Liver (tissue), 9 donors: Measurements from ENCODE around the gene COX7C. TPM values are rescaled to one million over a fixed set of nuclear protein-coding genes. Genes with fewer than 3 reads are reported as not detected.
"Not testable (repeated sequence)": the region's sequence is repeated elsewhere in the genome, so short reads cannot be mapped to it uniquely, and the experiment has no call there.

ENCODE experiments used
- DNase-seq: peaks from one replicate; pipeline ENCODE4 v3.0.0-alpha.2; 2017; ENCODE audit warnings: low spot score
- H3K27ac ChIP-seq, 2 donors: one replicate each; pipeline ENCODE4 v1.7.0; 2013; ENCODE audit warnings: inconsistent platforms in 2 of 2, low read length in 2 of 2, control low read depth in 1 of 2, low read depth in 1 of 2, mild to moderate bottlenecking in 1 of 2
- H3K27me3 ChIP-seq, 4 donors: one replicate each; pipeline versions ENCODE4 v1.6.1 to v1.7.0; 2013; ENCODE audit warnings: low read length in 3 of 4, inconsistent platforms in 1 of 4, mild to moderate bottlenecking in 1 of 4, moderate library complexity in 1 of 4; ENCODE audit not compliant: control insufficient read depth in 4 of 4, insufficient read depth in 4 of 4
- H3K36me3 ChIP-seq, 4 donors: one replicate each; pipeline versions ENCODE4 v1.6.1 to v1.7.0; 2013; ENCODE audit warnings: low read length in 3 of 4, mild to moderate bottlenecking in 3 of 4, low read depth in 1 of 4, moderate library complexity in 1 of 4; ENCODE audit not compliant: control insufficient read depth in 4 of 4, insufficient read depth in 3 of 4
- H3K4me1 ChIP-seq, 4 donors: one replicate each; pipeline versions ENCODE4 v1.6.1 to v1.7.0; 2013; ENCODE audit warnings: low read length in 3 of 4, mild to moderate bottlenecking in 3 of 4, moderate library complexity in 1 of 4; ENCODE audit not compliant: control insufficient read depth in 4 of 4, insufficient read depth in 4 of 4
- H3K4me3 ChIP-seq, 3 donors: one replicate each; pipeline versions ENCODE4 v1.6.1 to v1.7.0; 2013; ENCODE audit warnings: low read length in 3 of 3, control low read depth in 1 of 3, low read depth in 1 of 3, mild to moderate bottlenecking in 1 of 3
- H3K9ac ChIP-seq, 2 donors: one replicate each; pipeline ENCODE4 v1.7.0; 2013; ENCODE audit warnings: low read length in 2 of 2, mild to moderate bottlenecking in 2 of 2, moderate library complexity in 2 of 2, control low read depth in 1 of 2, low read depth in 1 of 2
- H3K9me3 ChIP-seq, 4 donors: one replicate each; pipeline versions ENCODE4 v1.6.1 to v1.7.0; 2013; ENCODE audit warnings: low read length in 3 of 4; ENCODE audit not compliant: control insufficient read depth in 4 of 4
- EGR1 ChIP-seq, 2 donors: IDR thresholded peaks; 2 replicates each; pipeline ENCODE4 v1.6.1; 2016 to 2018; ENCODE audit warnings: antibody characterized with exemption in 2 of 2, low read depth in 2 of 2
- FOXA1 ChIP-seq: IDR thresholded peaks from 2 replicates; pipeline ENCODE4 v1.6.1; 2016; ENCODE audit warnings: antibody characterized with exemption
- FOXA2 ChIP-seq: IDR thresholded peaks from 2 replicates; pipeline ENCODE4 v1.6.1; 2016; ENCODE audit warnings: antibody characterized with exemption
- GABPA ChIP-seq, 2 donors: IDR thresholded peaks in 1 of 2; conservative IDR thresholded peaks in 1 of 2; 2 replicates each; pipeline ENCODE4 v1.6.1; 2016; ENCODE audit warnings: antibody characterized with exemption in 2 of 2, mild to moderate bottlenecking in 1 of 2, moderate library complexity in 1 of 2
- HNF4A ChIP-seq, 2 donors: conservative IDR thresholded peaks; 2 replicates each; pipeline ENCODE4 v1.6.1; 2016; ENCODE audit warnings: antibody characterized with exemption in 2 of 2, mild to moderate bottlenecking in 2 of 2
- HNF4G ChIP-seq: IDR thresholded peaks from 2 replicates; pipeline ENCODE4 v1.6.1; 2016; ENCODE audit warnings: antibody characterized with exemption
- JUND ChIP-seq, 2 donors: IDR thresholded peaks; 2 replicates each; pipeline ENCODE4 v1.6.1; 2016; ENCODE audit warnings: antibody characterized with exemption in 2 of 2
- NR2F2 ChIP-seq: IDR thresholded peaks from 2 replicates; pipeline ENCODE4 v1.6.1; 2016; ENCODE audit warnings: antibody characterized with exemption
- RAD21 ChIP-seq, 2 donors: IDR thresholded peaks; 2 replicates each; pipeline ENCODE4 v1.6.1; 2016; ENCODE audit warnings: antibody characterized with exemption in 2 of 2, mild to moderate bottlenecking in 2 of 2
- RXRA ChIP-seq, 2 donors: IDR thresholded peaks; 2 replicates each; pipeline ENCODE4 v1.6.1; 2017 to 2018; ENCODE audit warnings: antibody characterized with exemption in 2 of 2, mild to moderate bottlenecking in 1 of 2
- SP1 ChIP-seq: IDR thresholded peaks from 2 replicates; pipeline ENCODE4 v1.6.1; 2018; ENCODE audit warnings: antibody characterized with exemption, mild to moderate bottlenecking
- TAF1 ChIP-seq: conservative IDR thresholded peaks from 2 replicates; pipeline ENCODE4 v1.6.1; 2016; ENCODE audit warnings: antibody characterized with exemption, mild to moderate bottlenecking
- YY1 ChIP-seq: IDR thresholded peaks from 2 replicates; pipeline ENCODE4 v1.6.1; 2016; ENCODE audit warnings: antibody characterized with exemption, mild to moderate bottlenecking
- WGBS: extraction: QIAGEN DNeasy Blood & Tissue Kit; methylation state at CpG from one replicate; pipeline ENCODE4 v1.1.7; 2013; 5-methylcytosine and 5-hydroxymethylcytosine counted together
- polyA plus RNA-seq, 2 donors: library from polyadenylated mRNA; stranded (reverse) in 1 of 2; unstranded in 1 of 2; fragments of 200-250 nt in 1 of 2; fragments of >200 nt in 1 of 2; fragmentation: Nextera tagmentation in 1 of 2; extraction: Ambion mirVana in 1 of 2; gene quantifications; one replicate each; pipeline versions ENCODE4 v1.2.1 to v1.2.3, GENCODE V29; 2013 to 2015
- total RNA-seq, 2 donors: library from RNA; depleted of rRNA; stranded (reverse); fragments of >200 nt; gene quantifications; one replicate each; pipeline ENCODE4 v1.2.3, GENCODE V29; 2014
- TF ChIP-seq, protein P1 (sequence below): IDR thresholded peaks from 2 replicates; pipeline ENCODE4 v1.6.1; 2016; ENCODE audit warnings: antibody characterized with exemption
- TF ChIP-seq, protein P2 (sequence below): fragments of 150-350 bp; IDR thresholded peaks from 2 replicates; pipeline ENCODE4 v1.5.1; 2017; ENCODE audit warnings: improper control_type of control experiment, low read depth, low read length; ENCODE audit not compliant: missing input control
- TF ChIP-seq, protein P3 (sequence below): IDR thresholded peaks from 2 replicates; pipeline ENCODE4 v1.6.1; 2016; ENCODE audit warnings: antibody characterized with exemption, mild to moderate bottlenecking
- TF ChIP-seq, protein P4 (sequence below): IDR thresholded peaks from 2 replicates; pipeline ENCODE4 v1.6.1; 2016; ENCODE audit warnings: antibody characterized with exemption
- TF ChIP-seq, protein P5 (sequence below): IDR thresholded peaks from 2 replicates; pipeline ENCODE4 v1.6.1; 2016; ENCODE audit warnings: antibody characterized with exemption
- donor health status: healthy.
- donor health status: healthy.
- donor health status: healthy.
- donor health status: healthy.
- donor health status: healthy.

The COX7C gene, protein sequence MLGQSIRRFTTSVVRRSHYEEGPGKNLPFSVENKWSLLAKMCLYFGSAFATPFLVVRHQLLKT
- total RNA-seq, result 100 to 1,000 TPM; 160 to 182 TPM
- 1,000 to 10,000 TPM in 1 of 2 donors, 100 to 1,000 TPM in 1; 531 to 1,060 TPM for polyA plus RNA-seq

DNA sequence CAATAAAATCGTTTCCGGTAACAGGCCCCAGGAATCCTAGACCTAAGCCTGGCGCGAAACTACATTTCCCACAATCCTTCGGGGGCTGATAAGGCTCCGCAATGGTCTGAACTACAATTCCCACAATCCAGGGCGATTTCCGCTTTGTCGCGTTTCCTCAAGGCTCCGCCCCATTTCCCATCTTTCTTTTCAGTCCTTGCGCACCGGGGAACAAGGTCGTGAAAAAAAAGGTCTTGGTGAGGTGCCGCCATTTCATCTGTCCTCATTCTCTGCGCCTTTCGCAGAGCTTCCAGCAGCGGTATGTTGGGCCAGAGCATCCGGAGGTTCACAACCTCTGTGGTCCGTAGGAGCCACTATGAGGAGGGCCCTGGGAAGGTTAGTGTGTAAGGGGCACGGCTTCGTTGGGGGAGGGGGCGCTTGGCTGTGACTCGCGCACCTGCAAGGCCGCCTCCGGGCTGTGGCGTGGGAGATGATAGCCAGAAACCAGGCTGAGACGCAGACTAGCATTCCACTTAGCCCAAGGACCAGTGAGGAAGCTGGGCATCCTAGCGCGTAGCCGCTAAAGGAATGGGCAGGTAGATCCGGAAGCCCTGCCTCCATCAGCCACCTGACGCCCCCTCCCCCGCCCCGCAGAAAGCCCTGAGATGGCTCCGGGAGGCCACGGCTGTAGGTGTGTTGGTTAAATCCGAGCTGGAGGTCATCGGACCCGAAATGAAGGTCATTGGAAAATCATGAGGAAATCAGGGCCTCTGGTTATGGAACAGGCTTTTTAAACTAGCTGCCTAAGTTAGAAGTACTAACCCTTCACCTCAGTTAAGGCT, at the start of gene COX7C:
Gene COX7C, plus strand, starts transcription at position 186 of the 821 bp plus-strand sequence. Its CDS starts 115 bp downstream, at position 301.
- Histone ChIP-seq H3K9me3 (no peaks in the 10 kb centered on the region), H3K4me3 (peak within 1 kb of the TSS; percentile 77 to 99 (median 82)), H3K27me3 (peaks cover 0 to 6% (median 0%) of the 10 kb centered on the region in 4 donors), H3K27ac (peak within 1 kb of the TSS; percentile 89 to 96), H3K4me1 (no peaks in the 10 kb centered on the region), H3K36me3 (peaks cover 3 to 29% (median 15%) of the 10 kb centered on the region in 4 donors), H3K9ac (peak within 1 kb of the TSS; percentile 63 to 96)
- under 1% methylated on average over 41 of the region's 41 CpGs for WGBS
- TF ChIP-seq, protein P1, sequence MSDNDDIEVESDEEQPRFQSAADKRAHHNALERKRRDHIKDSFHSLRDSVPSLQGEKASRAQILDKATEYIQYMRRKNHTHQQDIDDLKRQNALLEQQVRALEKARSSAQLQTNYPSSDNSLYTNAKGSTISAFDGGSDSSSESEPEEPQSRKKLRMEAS, result peak; percentile 47
- TF ChIP-seq TAF1 (peak; percentile 85), JUND (IDR thresholded peaks at IDR 0.05) (no peak), GABPA (IDR thresholded peaks at IDR 0.05 in 1 of 2, conservative IDR thresholded peaks at IDR 0.05 in 1 of 2) (peak; percentile 74 to 94), RAD21 (IDR thresholded peaks at IDR 0.05) (peak in 1 of 2 donors; percentile 21), HNF4G (no peak), FOXA1 (no peak), FOXA2 (peak; percentile 25), SP1 (peak; percentile 60), NR2F2 (peak; percentile 19), YY1 (peak; percentile 97), RXRA (IDR thresholded peaks at IDR 0.05) (peak; percentile 12 to 33), EGR1 (IDR thresholded peaks at IDR 0.05; ENCODE audit: low read depth in 2 of 2) (no peak), HNF4A (conservative IDR thresholded peaks at IDR 0.05) (no peak)
- TF ChIP-seq, protein P2, sequence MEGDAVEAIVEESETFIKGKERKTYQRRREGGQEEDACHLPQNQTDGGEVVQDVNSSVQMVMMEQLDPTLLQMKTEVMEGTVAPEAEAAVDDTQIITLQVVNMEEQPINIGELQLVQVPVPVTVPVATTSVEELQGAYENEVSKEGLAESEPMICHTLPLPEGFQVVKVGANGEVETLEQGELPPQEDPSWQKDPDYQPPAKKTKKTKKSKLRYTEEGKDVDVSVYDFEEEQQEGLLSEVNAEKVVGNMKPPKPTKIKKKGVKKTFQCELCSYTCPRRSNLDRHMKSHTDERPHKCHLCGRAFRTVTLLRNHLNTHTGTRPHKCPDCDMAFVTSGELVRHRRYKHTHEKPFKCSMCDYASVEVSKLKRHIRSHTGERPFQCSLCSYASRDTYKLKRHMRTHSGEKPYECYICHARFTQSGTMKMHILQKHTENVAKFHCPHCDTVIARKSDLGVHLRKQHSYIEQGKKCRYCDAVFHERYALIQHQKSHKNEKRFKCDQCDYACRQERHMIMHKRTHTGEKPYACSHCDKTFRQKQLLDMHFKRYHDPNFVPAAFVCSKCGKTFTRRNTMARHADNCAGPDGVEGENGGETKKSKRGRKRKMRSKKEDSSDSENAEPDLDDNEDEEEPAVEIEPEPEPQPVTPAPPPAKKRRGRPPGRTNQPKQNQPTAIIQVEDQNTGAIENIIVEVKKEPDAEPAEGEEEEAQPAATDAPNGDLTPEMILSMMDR, result no peak
- TF ChIP-seq, protein P3, sequence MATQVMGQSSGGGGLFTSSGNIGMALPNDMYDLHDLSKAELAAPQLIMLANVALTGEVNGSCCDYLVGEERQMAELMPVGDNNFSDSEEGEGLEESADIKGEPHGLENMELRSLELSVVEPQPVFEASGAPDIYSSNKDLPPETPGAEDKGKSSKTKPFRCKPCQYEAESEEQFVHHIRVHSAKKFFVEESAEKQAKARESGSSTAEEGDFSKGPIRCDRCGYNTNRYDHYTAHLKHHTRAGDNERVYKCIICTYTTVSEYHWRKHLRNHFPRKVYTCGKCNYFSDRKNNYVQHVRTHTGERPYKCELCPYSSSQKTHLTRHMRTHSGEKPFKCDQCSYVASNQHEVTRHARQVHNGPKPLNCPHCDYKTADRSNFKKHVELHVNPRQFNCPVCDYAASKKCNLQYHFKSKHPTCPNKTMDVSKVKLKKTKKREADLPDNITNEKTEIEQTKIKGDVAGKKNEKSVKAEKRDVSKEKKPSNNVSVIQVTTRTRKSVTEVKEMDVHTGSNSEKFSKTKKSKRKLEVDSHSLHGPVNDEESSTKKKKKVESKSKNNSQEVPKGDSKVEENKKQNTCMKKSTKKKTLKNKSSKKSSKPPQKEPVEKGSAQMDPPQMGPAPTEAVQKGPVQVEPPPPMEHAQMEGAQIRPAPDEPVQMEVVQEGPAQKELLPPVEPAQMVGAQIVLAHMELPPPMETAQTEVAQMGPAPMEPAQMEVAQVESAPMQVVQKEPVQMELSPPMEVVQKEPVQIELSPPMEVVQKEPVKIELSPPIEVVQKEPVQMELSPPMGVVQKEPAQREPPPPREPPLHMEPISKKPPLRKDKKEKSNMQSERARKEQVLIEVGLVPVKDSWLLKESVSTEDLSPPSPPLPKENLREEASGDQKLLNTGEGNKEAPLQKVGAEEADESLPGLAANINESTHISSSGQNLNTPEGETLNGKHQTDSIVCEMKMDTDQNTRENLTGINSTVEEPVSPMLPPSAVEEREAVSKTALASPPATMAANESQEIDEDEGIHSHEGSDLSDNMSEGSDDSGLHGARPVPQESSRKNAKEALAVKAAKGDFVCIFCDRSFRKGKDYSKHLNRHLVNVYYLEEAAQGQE, result peak; percentile 94
- TF ChIP-seq, protein P4, sequence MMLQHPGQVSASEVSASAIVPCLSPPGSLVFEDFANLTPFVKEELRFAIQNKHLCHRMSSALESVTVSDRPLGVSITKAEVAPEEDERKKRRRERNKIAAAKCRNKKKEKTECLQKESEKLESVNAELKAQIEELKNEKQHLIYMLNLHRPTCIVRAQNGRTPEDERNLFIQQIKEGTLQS, result peak; percentile 13
- TF ChIP-seq, protein P5, sequence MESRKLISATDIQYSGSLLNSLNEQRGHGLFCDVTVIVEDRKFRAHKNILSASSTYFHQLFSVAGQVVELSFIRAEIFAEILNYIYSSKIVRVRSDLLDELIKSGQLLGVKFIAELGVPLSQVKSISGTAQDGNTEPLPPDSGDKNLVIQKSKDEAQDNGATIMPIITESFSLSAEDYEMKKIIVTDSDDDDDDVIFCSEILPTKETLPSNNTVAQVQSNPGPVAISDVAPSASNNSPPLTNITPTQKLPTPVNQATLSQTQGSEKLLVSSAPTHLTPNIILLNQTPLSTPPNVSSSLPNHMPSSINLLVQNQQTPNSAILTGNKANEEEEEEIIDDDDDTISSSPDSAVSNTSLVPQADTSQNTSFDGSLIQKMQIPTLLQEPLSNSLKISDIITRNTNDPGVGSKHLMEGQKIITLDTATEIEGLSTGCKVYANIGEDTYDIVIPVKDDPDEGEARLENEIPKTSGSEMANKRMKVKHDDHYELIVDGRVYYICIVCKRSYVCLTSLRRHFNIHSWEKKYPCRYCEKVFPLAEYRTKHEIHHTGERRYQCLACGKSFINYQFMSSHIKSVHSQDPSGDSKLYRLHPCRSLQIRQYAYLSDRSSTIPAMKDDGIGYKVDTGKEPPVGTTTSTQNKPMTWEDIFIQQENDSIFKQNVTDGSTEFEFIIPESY, result peak; percentile 77
- peak; percentile 90 for DNase-seq

DNA sequence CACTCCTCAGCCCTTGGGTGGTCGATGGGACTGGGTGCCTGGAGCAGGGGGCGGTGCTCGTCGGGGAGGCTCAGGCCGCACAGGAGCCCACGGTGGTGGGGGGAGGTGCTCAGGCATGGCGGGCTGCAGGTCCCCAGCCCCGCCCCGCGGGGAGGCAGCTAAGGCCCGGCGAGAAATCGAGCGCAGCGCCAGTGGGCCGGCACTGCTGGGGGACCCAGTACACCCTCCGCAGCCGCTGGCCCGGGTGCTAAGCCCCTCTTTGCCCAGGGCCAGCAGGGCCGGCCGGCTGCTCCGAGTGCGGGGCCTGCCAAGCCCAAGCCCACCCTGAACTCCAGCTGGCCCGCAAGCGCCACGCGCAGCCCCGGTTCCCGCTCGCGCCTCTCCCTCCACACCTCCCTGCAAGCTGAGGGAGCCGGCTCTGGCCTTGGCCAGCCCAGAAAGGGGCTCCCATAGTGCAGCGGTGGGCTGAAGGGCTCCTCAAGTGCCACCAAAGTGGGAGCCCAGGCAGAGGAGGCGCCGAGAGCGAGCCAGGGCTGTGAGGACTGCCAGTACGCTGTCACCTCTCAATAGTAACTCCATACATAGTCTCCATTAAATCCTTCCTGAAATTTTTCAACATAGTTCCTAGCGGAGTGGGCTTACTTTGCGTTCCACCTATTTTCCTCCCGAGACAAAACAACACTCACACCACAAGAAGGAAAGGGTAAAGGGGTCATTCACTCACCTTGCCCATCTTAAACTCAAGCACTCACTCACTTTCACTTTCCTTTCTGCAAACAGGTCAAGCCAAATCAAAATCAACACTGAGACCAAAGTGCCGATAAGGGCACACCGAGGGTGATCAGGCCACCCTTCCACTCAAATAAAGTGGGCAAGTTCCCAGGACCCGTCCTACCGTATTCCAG, 48.0 kb upstream of the COX7C start:
- H3K27ac ChIP-seq, H3K4me1 ChIP-seq, H3K9me3 ChIP-seq, H3K4me3 ChIP-seq, H3K9ac ChIP-seq, DNase-seq, H3K27me3 ChIP-seq, H3K36me3 ChIP-seq: not testable (repeated sequence)
- 93% methylated on average over 43 of the region's 44 CpGs for WGBS
